T-helper 17 cell (primary cell): ENCODE data around the gene KIAA0930. TPM values are rescaled to one million over a fixed set of nuclear protein-coding genes. Genes with fewer than 3 reads are reported as not detected.

Experiments
- ATAC-seq: fragments of 150-1000 bp; cut with Tn5 transposase; 2 replicates; pipeline ENCODE4 v1.10.0; 2021; ENCODE audit warnings: mild to moderate bottlenecking, moderate library complexity
- DNase-seq, 3 donors: peaks; one replicate each; pipeline versions ENCODE4 v3.0.0 to v3.0.0-alpha.2; 2020 to 2021
- H3K9me3 ChIP-seq: one replicate; pipeline ENCODE4 v1.7.0; 2013; ENCODE audit warnings: low read length, mild to moderate bottlenecking; ENCODE audit not compliant: control insufficient read depth, poor library complexity, severe bottlenecking
- H3K27ac Mint-ChIP-seq: one replicate; pipeline ENCODE4 v1.8.0; 2022; ENCODE audit warnings: mild to moderate bottlenecking, moderate library complexity, mixed read lengths
- H3K27me3 Mint-ChIP-seq: one replicate; pipeline ENCODE4 v1.8.0; 2022; ENCODE audit warnings: mixed read lengths
- H3K36me3 Mint-ChIP-seq: one replicate; pipeline ENCODE4 v1.8.0; 2022; ENCODE audit warnings: low read depth, mixed read lengths
- H3K4me1 Mint-ChIP-seq: one replicate; pipeline ENCODE4 v1.8.0; 2022; ENCODE audit warnings: mild to moderate bottlenecking, mixed read lengths
- H3K4me3 Mint-ChIP-seq: one replicate; pipeline ENCODE4 v1.8.0; 2022; ENCODE audit warnings: mild to moderate bottlenecking, moderate library complexity, mixed read lengths
- total RNA-seq, 4 donors: library from RNA in 2 of 4; stranded (reverse) in 2 of 4; gene quantifications; one replicate each; pipeline ENCODE4 v1.2.3 and lab custom pipeline; 2022 to 2026

Gene KIAA0930
- total RNA-seq, 2 donors from 2014 or later, result 10.9 to 11.6 TPM

GRCh38 chr22:45154383-45154782 lies 86.3 kb downstream of the KIAA0930 start:
- ATAC-seq (no peak), DNase-seq (no peak)
- no peak overlapping the region for H3K4me3 Mint-ChIP-seq
- H3K27ac Mint-ChIP-seq, result peak overlapping the region; percentile 67
- H3K9me3 ChIP-seq, result no peaks in the 10 kb centered on the region
- H3K27me3 Mint-ChIP-seq, result no peaks in the 10 kb centered on the region
- peaks cover 22% of the 10 kb centered on the region for H3K4me1 Mint-ChIP-seq
- peaks cover 12% of the 10 kb centered on the region for H3K36me3 Mint-ChIP-seq

GRCh38 chr22:45151503-45151902 lies 89.2 kb downstream of the KIAA0930 start:
- ATAC-seq (no peak), DNase-seq (no peak)
- Mint-ChIP-seq H3K27me3 (no peaks in the 10 kb centered on the region), H3K4me3 (no peak overlapping the region), H3K27ac (no peak overlapping the region), H3K36me3 (peaks cover 8% of the 10 kb centered on the region), H3K4me1 (peaks cover 18% of the 10 kb centered on the region)
- H3K9me3 ChIP-seq, result no peaks in the 10 kb centered on the region

GRCh38 chr22:45150139-45150538 lies 90.6 kb downstream of the KIAA0930 start:
- Mint-ChIP-seq H3K27ac (no peak overlapping the region), H3K36me3 (peaks cover 8% of the 10 kb centered on the region), H3K27me3 (no peaks in the 10 kb centered on the region), H3K4me1 (peaks cover 17% of the 10 kb centered on the region), H3K4me3 (no peak overlapping the region)
- ATAC-seq, result no peak
- no peak for DNase-seq
- H3K9me3 ChIP-seq, result no peaks in the 10 kb centered on the region

GRCh38 chr22:45149671-45150070 lies 91.0 kb downstream of the KIAA0930 start:
- Mint-ChIP-seq H3K27ac (no peak overlapping the region), H3K36me3 (peaks cover 8% of the 10 kb centered on the region), H3K4me3 (no peak overlapping the region), H3K4me1 (peaks cover 17% of the 10 kb centered on the region), H3K27me3 (no peaks in the 10 kb centered on the region)
- ATAC-seq (no peak), DNase-seq (no peak)
- no peaks in the 10 kb centered on the region for H3K9me3 ChIP-seq

GRCh38 chr22:45144916-45145315 lies 95.8 kb downstream of the KIAA0930 start:
- peak overlapping the region; percentile 49 for H3K27ac Mint-ChIP-seq
- no peaks in the 10 kb centered on the region for H3K36me3 Mint-ChIP-seq
- DNase-seq, result no peak
- peaks cover 8% of the 10 kb centered on the region for H3K4me1 Mint-ChIP-seq
- no peak for ATAC-seq
- H3K9me3 ChIP-seq, result no peaks in the 10 kb centered on the region
- no peak overlapping the region for H3K4me3 Mint-ChIP-seq
- H3K27me3 Mint-ChIP-seq, result no peaks in the 10 kb centered on the region

- Mint-ChIP-seq H3K4me1 (peaks cover 8% of the 10 kb centered on the region), H3K4me3 (no peak overlapping the region), H3K27me3 (no peaks in the 10 kb centered on the region), H3K27ac (no peak overlapping the region), H3K36me3 (no peaks in the 10 kb centered on the region)
- ATAC-seq (no peak), DNase-seq (no peak)
- no peaks in the 10 kb centered on the region for H3K9me3 ChIP-seq
Measured at GRCh38 chr22:45142376-45142775, 98.3 kb downstream of the KIAA0930 start.

Other genes starting within 250 kb of the KIAA0930 start
- gene PHF21B, start 230.9 kb downstream of the KIAA0930 start, total RNA-seq, result not detected
- gene NUP50, start 77.0 kb downstream of the KIAA0930 start, total RNA-seq, result 10 to 100 TPM; 89.3 to 99.2 TPM
- gene UPK3A, start 44.1 kb upstream of the KIAA0930 start, total RNA-seq, result under 1 TPM in 1 of 2 donors, not detected in 1; 0.37 TPM
- gene FAM118A, start 69.0 kb upstream of the KIAA0930 start, total RNA-seq, result 100 to 1,000 TPM; 162 to 200 TPM
- gene SMC1B, start 172.7 kb upstream of the KIAA0930 start, total RNA-seq, result under 1 TPM in 1 of 2 donors, not detected in 1; 0.17 TPM
- 1 to 10 TPM; 1.6 to 2.4 TPM for gene RIBC2, start 172.8 kb upstream of the KIAA0930 start, total RNA-seq